ENCODE measurements around the gene NT5DC2.

GRCh38 chr3:52494445-52494844 lies 39.2 kb downstream of the NT5DC2 start:
- no peak for TF ChIP-seq RAD21 (IDR thresholded peaks at IDR 0.05; ENCODE audit: low read depth)
- TF ChIP-seq REST (IDR thresholded peaks at IDR 0.05; ENCODE audit: low read depth) = no peak
- TF ChIP-seq EGR1 (IDR thresholded peaks at IDR 0.05) = no peak
- TF ChIP-seq TEAD4 (IDR thresholded peaks at IDR 0.05) = no peak
- no peak for TF ChIP-seq CREB1 (IDR thresholded peaks at IDR 0.05; ENCODE audit: low read depth)

All from Ishikawa (cell line).